Esophagus muscularis mucosa (tissue), 4 donors: ENCODE results near the gene PSORS1C1.
A peak's percentile ranks its signal among the peaks of the same experiment; 100 is the strongest.

Experiments
- EP300 ChIP-seq: sonication (generic); formaldehyde crosslinking; IDR thresholded peaks from one replicate; pipeline ENCODE4 v1.6.1; 2017; ENCODE audit warnings: antibody characterized with exemption
- POLR2A ChIP-seq: fragments of 450-650 bp; IDR thresholded peaks from one replicate; pipeline ENCODE4 v1.6.1; 2017; ENCODE audit warnings: antibody characterized with exemption, moderate library complexity, mild to moderate bottlenecking, low read depth
- POLR2AphosphoS5 ChIP-seq, 2 donors: sonication (generic); formaldehyde crosslinking; IDR thresholded peaks; one replicate each; pipeline ENCODE4 v1.6.1; 2017; ENCODE audit warnings: antibody characterized with exemption in 2 of 2
- TF ChIP-seq, protein P1 (sequence below), 3 experiments: fragments of 200-600 bp in 2 of 3; fragments of 450-650 bp in 1 of 3; sonication (generic) in 2 of 3; IDR thresholded peaks; one replicate each; pipeline ENCODE4 v1.5.1; 2017 to 2019; ENCODE audit warnings: antibody characterized with exemption in 3 of 3, mild to moderate bottlenecking in 2 of 3, moderate library complexity in 1 of 3

DNA sequence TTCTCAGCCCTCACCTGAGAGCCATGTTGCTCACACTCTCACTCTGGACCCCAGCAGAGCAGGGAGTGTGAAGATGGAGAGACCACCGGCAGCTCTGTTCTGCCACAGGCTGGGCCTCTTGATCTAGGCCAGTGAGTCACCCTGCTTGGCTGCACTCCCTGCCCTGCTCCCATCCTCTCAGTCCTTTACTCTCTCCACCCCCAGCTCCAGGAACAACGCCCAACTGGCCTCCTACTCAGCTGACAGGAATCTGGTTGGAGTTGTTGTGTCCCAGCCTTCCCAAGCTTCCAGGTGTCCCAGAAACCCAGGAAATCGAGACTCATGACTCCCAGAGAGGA lies at the start of gene PSORS1C1:
- TF ChIP-seq, protein P1, sequence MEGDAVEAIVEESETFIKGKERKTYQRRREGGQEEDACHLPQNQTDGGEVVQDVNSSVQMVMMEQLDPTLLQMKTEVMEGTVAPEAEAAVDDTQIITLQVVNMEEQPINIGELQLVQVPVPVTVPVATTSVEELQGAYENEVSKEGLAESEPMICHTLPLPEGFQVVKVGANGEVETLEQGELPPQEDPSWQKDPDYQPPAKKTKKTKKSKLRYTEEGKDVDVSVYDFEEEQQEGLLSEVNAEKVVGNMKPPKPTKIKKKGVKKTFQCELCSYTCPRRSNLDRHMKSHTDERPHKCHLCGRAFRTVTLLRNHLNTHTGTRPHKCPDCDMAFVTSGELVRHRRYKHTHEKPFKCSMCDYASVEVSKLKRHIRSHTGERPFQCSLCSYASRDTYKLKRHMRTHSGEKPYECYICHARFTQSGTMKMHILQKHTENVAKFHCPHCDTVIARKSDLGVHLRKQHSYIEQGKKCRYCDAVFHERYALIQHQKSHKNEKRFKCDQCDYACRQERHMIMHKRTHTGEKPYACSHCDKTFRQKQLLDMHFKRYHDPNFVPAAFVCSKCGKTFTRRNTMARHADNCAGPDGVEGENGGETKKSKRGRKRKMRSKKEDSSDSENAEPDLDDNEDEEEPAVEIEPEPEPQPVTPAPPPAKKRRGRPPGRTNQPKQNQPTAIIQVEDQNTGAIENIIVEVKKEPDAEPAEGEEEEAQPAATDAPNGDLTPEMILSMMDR (IDR thresholded peaks at IDR 0.05) = no peak
- TF ChIP-seq POLR2A = no peak
- peak; percentile 66 to 71 for TF ChIP-seq POLR2AphosphoS5 (IDR thresholded peaks at IDR 0.05)
- TF ChIP-seq EP300 = no peak
